Measurements from ENCODE around the gene MEF2C. TPM values are rescaled to one million over a fixed set of nuclear protein-coding genes. Genes with fewer than 3 reads are reported as not detected.

Gene MEF2C
- total and polyA plus RNA-seq, 4 donors, result 2.8 to 15.9 (median 10.1) TPM

GRCh38 chr5:88694023-88694679 lies 188.8 kb downstream of the MEF2C start:
- 12% methylated on average over 28 of the region's 28 CpGs for WGBS
- Histone ChIP-seq H3K27me3 (ENCODE audit: control insufficient read depth in 4 of 4, insufficient read depth in 4 of 4, low read length in 3 of 4) (peaks cover 4 to 57% (median 27%) of the 10 kb centered on the region in 4 donors), H3K36me3 (ENCODE audit: control insufficient read depth in 4 of 4, insufficient read depth in 3 of 4, low read depth in 1 of 4, low read length in 3 of 4) (no peaks in the 10 kb centered on the region), H3K4me3 (ENCODE audit: low read depth in 1 of 3, low read length in 3 of 3) (no peak overlapping the region), H3K9ac (ENCODE audit: low read depth in 1 of 2, low read length in 2 of 2) (no peak overlapping the region), H3K27ac (ENCODE audit: low read depth in 1 of 2, low read length in 2 of 2) (no peak overlapping the region), H3K9me3 (ENCODE audit: control insufficient read depth in 4 of 4, low read length in 3 of 4) (no peaks in the 10 kb centered on the region), H3K4me1 (ENCODE audit: control insufficient read depth in 4 of 4, insufficient read depth in 4 of 4, low read length in 3 of 4) (peaks cover 6 to 29% (median 14%) of the 10 kb centered on the region in 4 donors)
- no peak for TF ChIP-seq RAD21 (IDR thresholded peaks at IDR 0.05)
- TF ChIP-seq EGR1 (IDR thresholded peaks at IDR 0.05; ENCODE audit: low read depth in 2 of 2), result no peak
- TF ChIP-seq REST (IDR thresholded peaks at IDR 0.05), result no peak
- TF ChIP-seq MAX (IDR thresholded peaks at IDR 0.05), result no peak
- no peak for TF ChIP-seq HNF4G (IDR thresholded peaks at IDR 0.05)
- TF ChIP-seq JUND (IDR thresholded peaks at IDR 0.05), result no peak
- no peak for TF ChIP-seq FOXA2 (IDR thresholded peaks at IDR 0.05)
- TF ChIP-seq TAF1 (conservative IDR thresholded peaks at IDR 0.05), result no peak
- TF ChIP-seq NR2F2 (IDR thresholded peaks at IDR 0.05), result no peak
- no peak for TF ChIP-seq GABPA (IDR thresholded peaks at IDR 0.05 in 1 of 2, conservative IDR thresholded peaks at IDR 0.05 in 1 of 2)
- no peak for TF ChIP-seq RXRA (IDR thresholded peaks at IDR 0.05)
- TF ChIP-seq ATF3 (IDR thresholded peaks at IDR 0.05), result no peak
- no peak for TF ChIP-seq CTCF (IDR thresholded peaks at IDR 0.05; ENCODE audit: low read depth, low read length, missing input control)
- TF ChIP-seq YY1 (IDR thresholded peaks at IDR 0.05), result no peak
- no peak for TF ChIP-seq HNF4A (conservative IDR thresholded peaks at IDR 0.05)
- no peak for TF ChIP-seq SP1 (IDR thresholded peaks at IDR 0.05)
- no peak for DNase-seq (ENCODE audit: low spot score)
